Measurements from ENCODE around the gene ZNF618.

GRCh38 chr9:114016629-114017423 lies 140.7 kb downstream of the ZNF618 start:
- no peak for TF ChIP-seq CTCF (IDR thresholded peaks at IDR 0.05)
- no peak for TF ChIP-seq POLR2A (IDR thresholded peaks at IDR 0.05)
- no peak for TF ChIP-seq POLR2AphosphoS5 (IDR thresholded peaks at IDR 0.05)
- TF ChIP-seq EP300 (IDR thresholded peaks at IDR 0.05) = no peak

All from stomach (tissue), 4 donors.